OCI-LY7 (cell line): ENCODE results near the gene SMPD3. TPM values are rescaled to one million over a fixed set of nuclear protein-coding genes. Genes with fewer than 3 reads are reported as not detected.

Experiments used
- BruUV-seq: library from RNA; stranded (reverse); fragments of 400-500 nt; replicated peaks from 2 replicates; lab custom pipeline; 2021; lab: Mats Ljungman, UMichigan
- CTCF ChIA-PET: fragments of 300-600 bp; sonication (Branson Sonifier 250); formaldehyde crosslinking; loops from one replicate; lab custom pipeline; 2022; ENCODE audit warnings: antibody characterized with exemption; ENCODE audit not compliant: unreplicated experiment; lab: Charles Lee
- POLR2A ChIA-PET: fragments of 300-600 bp; sonication (Branson Sonifier 250); formaldehyde crosslinking; loops from one replicate; lab custom pipeline; 2022; ENCODE audit warnings: antibody characterized with exemption; lab: Charles Lee
- DNase-seq: peaks from one replicate; pipeline ENCODE4 v3.0.0-alpha.2; 2015; ENCODE audit warnings: low spot score
- H2AFZ ChIP-seq: fragments of 200-600 bp; sonication (generic), shearing (Covaris generic); 2 replicates; pipeline ENCODE4 v1.6.1; 2014; ENCODE audit warnings: mild to moderate bottlenecking, antibody characterized with exemption, low read length, moderate library complexity
- H3K27ac ChIP-seq: fragments of 200-600 bp; sonication (generic); 2 replicates; pipeline ENCODE4 v1.5.1; 2014; ENCODE audit warnings: mixed run types, low read depth, mild to moderate bottlenecking, moderate library complexity, low read length, inconsistent platforms; ENCODE audit not compliant: poor library complexity, severe bottlenecking
- H3K36me3 ChIP-seq: fragments of 200-600 bp; sonication (generic); 2 replicates; pipeline ENCODE4 v1.6.1; 2014; ENCODE audit warnings: mild to moderate bottlenecking, antibody characterized with exemption, low read length, moderate library complexity, mixed read lengths; ENCODE audit not compliant: insufficient read depth
- H3K4me1 ChIP-seq: fragments of 200-600 bp; sonication (generic); 2 replicates; pipeline ENCODE4 v1.5.1; 2014; ENCODE audit warnings: mild to moderate bottlenecking, low read length; ENCODE audit not compliant: insufficient read depth, poor library complexity, severe bottlenecking
- H3K4me2 ChIP-seq: fragments of 200-600 bp; sonication (generic); 2 replicates; pipeline ENCODE4 v1.6.1; 2014; ENCODE audit warnings: mild to moderate bottlenecking, low read length
- H3K4me3 ChIP-seq: fragments of 200-600 bp; sonication (generic); 2 replicates; pipeline ENCODE4 v1.5.1; 2014; ENCODE audit warnings: mild to moderate bottlenecking, low read depth, low read length; ENCODE audit not compliant: poor library complexity, severe bottlenecking
- H3K79me2 ChIP-seq: fragments of 200-600 bp; sonication (generic); 2 replicates; pipeline ENCODE4 v1.6.1; 2016; ENCODE audit warnings: low read depth, mild to moderate bottlenecking, low read length, moderate library complexity, mixed read lengths; ENCODE audit not compliant: insufficient read depth
- H3K9me2 ChIP-seq: fragments of 200-600 bp; sonication (generic); 2 replicates; pipeline ENCODE4 v1.6.1; 2016; ENCODE audit warnings: mild to moderate bottlenecking, low read length, mixed read lengths; ENCODE audit not compliant: insufficient read depth
- H3K9me3 ChIP-seq: fragments of 200-600 bp; sonication (generic); 2 replicates; pipeline ENCODE4 v1.6.1; 2014; ENCODE audit warnings: mild to moderate bottlenecking, mixed run types, low read length, mixed read lengths
- H4K20me1 ChIP-seq: fragments of 200-600 bp; sonication (generic); 2 replicates; pipeline ENCODE4 v1.6.1; 2014; ENCODE audit warnings: mild to moderate bottlenecking, antibody characterized with exemption, low read length, moderate library complexity, mixed read lengths; ENCODE audit not compliant: insufficient read depth
- CTCF ChIP-seq: fragments of 200-600 bp; sonication (generic); conservative IDR thresholded peaks from 2 replicates; pipeline ENCODE4 v1.5.1; 2014; ENCODE audit warnings: mild to moderate bottlenecking, antibody characterized with exemption, low read length, moderate library complexity, mixed read lengths
- EZH2phosphoT487 ChIP-seq: fragments of 200-600 bp; sonication (generic); IDR thresholded peaks from 2 replicates; pipeline ENCODE4 v1.6.1; 2018; ENCODE audit warnings: low read depth, borderline replicate concordance, mild to moderate bottlenecking, mixed run types, antibody characterized with exemption, low read length, moderate library complexity, mixed read lengths
- intact Hi-C: fragments of 100-400 bp; cut with micrococcal nuclease; formaldehyde crosslinking; loops from one replicate; pipeline ENCODE4 v1.10.0; 2022; ENCODE audit not compliant: unreplicated experiment
- total RNA-seq, 2 experiments: library from RNA; depleted of rRNA in 1 of 2; stranded (reverse); fragments of >200 nt in 1 of 2; shearing (Covaris generic) in 1 of 2; gene quantifications; 2 replicates each; pipeline ENCODE4 v1.2.3, GENCODE V29; 2014 to 2022

Gene SMPD3
- total RNA-seq, 2 experiments from 2014 or later: 0.16 to 0.51 TPM

DNA sequence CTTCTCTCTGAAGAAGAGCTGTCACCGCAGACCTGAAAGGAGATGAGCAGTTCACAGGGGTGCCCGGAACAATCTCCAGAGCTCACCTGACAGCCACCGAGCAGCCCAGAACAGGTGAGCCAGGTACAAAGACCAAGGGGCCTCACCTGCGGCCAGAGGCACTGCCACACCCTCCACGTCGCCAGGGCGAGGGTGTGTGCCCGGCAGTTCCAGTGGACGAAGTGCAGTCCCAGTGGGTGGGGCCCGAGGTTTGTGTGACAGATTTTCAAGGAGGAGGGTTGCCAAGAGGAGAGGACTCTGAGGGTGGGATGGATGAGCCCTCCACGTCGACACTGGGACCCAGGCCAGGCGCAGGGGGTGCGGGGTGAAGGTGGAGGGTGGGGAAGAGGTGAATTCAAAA is 61.7 kb downstream of the SMPD3 start:
- no peak overlapping the region for H3K27ac ChIP-seq
- intact Hi-C loops: no loop called here
- H3K4me2 ChIP-seq: no peak overlapping the region
- TF ChIP-seq CTCF: no peak
- no peak for TF ChIP-seq EZH2phosphoT487
- H2AFZ ChIP-seq: no peak overlapping the region
- no peaks in the 10 kb centered on the region for H3K9me2 ChIP-seq
- no peak for DNase-seq
- H3K4me3 ChIP-seq: no peak overlapping the region
- H3K79me2 ChIP-seq: no peaks in the 10 kb centered on the region
- H3K36me3 ChIP-seq: no peaks in the 10 kb centered on the region
- BruUV-seq: no TSS peak
- ChIA-PET POLR2A (no interaction called here), CTCF (no interaction called here)
- H3K9me3 ChIP-seq: no peaks in the 10 kb centered on the region
- H4K20me1 ChIP-seq: no peaks in the 10 kb centered on the region
- H3K4me1 ChIP-seq: peaks cover 11% of the 10 kb centered on the region

DNA sequence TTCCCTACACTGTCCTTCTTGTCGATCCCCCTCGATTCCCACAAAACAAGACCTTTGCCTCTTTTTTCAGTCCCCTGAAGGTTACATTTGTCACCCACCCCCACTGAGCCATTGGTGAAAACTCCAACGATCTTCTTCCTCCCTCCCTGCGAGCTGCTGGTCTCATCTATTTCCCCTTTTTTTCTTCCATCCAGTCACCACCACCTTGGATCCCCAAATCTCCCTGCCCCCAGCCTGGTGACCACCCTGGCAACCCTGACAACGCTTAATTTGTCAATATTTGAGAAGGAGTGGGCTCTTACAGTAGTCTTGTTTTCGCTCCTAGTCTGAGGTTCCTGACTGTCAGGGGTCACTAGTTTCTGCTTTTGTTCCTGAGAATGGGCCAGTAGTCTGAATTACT is 62.9 kb downstream of the SMPD3 start:
- Histone ChIP-seq H3K4me2 (no peak overlapping the region), H2AFZ (no peak overlapping the region), H3K9me3 (no peaks in the 10 kb centered on the region), H4K20me1 (no peaks in the 10 kb centered on the region), H3K9me2 (no peaks in the 10 kb centered on the region), H3K36me3 (no peaks in the 10 kb centered on the region), H3K4me1 (peaks cover 13% of the 10 kb centered on the region), H3K79me2 (no peaks in the 10 kb centered on the region), H3K27ac (no peak overlapping the region), H3K4me3 (no peak overlapping the region)
- POLR2A ChIA-PET: no interaction called here
- DNase-seq: no peak
- CTCF ChIA-PET: no interaction called here
- BruUV-seq: no TSS peak
- TF ChIP-seq EZH2phosphoT487: no peak
- TF ChIP-seq CTCF: no peak
- intact Hi-C loops: no loop called here

DNA sequence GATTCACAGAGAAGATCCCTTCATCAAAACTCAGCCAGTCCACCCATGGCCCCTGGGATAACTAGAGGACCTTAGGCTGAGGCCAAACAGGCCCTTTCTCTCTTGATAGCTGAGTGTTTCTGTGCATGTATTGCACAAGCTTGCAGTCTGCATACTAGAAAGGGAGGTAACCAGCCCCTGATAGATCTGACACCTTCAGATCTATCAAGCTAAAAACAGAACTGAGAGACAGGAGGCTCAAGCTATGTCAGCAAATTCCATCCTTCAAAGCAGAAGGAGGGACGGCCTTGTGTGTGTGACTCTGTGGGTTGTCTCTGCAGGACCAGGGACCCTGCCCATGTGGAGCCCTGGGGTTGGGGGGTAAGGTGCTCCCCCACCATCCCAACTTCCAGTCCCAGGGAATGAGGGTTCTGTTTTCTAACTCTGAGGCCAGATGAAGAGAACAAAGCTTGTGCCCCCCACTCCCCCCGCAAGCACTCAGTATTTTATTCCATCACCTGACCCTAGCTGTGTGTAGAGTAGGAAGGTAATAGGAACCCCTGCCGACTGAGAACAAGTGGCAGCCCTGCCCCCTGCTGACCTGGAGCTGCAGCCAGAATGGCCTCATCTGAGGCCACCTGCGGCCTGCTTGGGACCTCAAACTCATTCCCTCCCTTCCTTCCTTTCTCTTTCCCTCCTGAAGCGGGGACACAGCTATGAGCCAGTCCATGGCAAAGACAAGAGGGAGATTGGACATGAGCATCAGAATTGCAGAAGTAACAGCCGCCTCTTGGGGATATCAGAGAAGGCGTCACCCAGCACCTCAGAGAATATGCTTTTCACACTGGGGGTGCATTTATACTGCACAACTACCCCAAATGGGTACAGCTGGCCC is 63.8 kb downstream of the SMPD3 start:
- intact Hi-C loops: no loop called here
- Histone ChIP-seq H3K79me2 (no peaks in the 10 kb centered on the region), H3K36me3 (no peaks in the 10 kb centered on the region), H4K20me1 (no peaks in the 10 kb centered on the region), H3K4me1 (peaks cover 13% of the 10 kb centered on the region), H3K9me2 (no peaks in the 10 kb centered on the region), H3K27ac (no peak overlapping the region), H2AFZ (no peak overlapping the region), H3K4me2 (no peak overlapping the region), H3K4me3 (no peak overlapping the region), H3K9me3 (no peaks in the 10 kb centered on the region)
- CTCF ChIA-PET: no interaction called here
- POLR2A ChIA-PET: no interaction called here
- 0 out of 2 replicates have a peak, but pooled peaks have one; percentile 17 for TF ChIP-seq CTCF
- no peak for TF ChIP-seq EZH2phosphoT487
- no TSS peak for BruUV-seq
- no peak for DNase-seq
